NCI-H748 treated with DMSO at 0.1 percent for 48 hours (cell line): ENCODE data around the gene NCAPD2.
"Not testable (repeated sequence)": the region's sequence is repeated elsewhere in the genome, so short reads cannot be mapped to it uniquely, and the experiment has no call there.

Source experiments
- DNase-seq: peaks from one replicate; lab custom pipeline; 2025; lab: John Stamatoyannopoulos, UW

NCAPD2 gene

DNA sequence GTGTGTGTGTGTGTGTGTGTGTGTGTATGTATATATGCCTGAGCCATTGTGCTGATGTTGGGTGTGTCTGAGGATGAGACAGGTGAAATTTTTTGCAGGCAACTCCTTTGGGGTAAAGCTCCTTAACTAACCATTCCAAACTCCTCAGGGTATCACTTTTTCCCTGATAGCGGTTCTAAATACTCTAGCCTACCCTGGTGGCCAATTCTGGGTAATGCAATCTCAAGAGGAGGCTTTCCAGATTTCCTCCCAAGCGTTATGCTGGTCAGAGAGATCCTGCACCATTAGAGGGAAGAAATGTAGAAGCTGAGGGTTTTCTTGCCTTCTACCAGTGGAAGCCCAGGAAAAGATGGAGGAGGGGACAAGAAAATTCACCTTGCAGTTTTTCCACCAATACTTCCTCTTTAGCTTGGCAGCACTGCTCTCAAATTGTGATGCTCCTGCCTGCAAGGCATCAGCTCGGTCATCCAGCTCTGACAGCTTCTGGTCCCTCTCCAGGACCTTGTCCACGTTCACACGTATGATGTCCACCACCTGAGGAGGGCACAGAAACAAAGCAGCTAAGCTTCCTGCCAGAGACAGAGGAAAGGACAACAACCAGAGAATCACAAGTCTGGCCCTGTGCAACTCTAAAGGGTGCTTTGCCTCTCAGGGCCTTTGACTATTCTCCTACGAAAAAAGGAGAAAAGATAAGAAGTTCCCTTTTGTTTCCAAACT lies 28.3 kb upstream of the NCAPD2 start:
- peak; percentile 35 for DNase-seq

DNA sequence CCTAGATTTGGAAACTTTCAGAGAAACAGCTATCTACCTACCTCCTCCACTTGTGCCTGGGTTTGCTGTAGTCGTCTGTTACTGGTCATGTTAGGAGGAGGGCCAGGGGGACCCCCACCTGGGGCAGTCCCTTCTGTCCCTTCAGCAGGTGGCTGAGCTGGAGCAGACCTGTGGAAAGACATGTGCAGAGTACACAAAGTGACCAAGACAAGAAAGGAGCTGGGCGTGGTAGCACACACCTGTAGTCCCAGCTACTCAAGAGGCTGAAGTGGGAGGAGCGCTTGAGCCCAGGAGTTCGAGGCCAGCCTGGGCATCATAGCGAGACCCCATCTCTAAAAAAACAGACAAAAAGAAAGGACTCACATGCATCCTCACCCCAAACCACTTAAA lies 27.7 kb upstream of the NCAPD2 start:
- no peak for DNase-seq

DNA sequence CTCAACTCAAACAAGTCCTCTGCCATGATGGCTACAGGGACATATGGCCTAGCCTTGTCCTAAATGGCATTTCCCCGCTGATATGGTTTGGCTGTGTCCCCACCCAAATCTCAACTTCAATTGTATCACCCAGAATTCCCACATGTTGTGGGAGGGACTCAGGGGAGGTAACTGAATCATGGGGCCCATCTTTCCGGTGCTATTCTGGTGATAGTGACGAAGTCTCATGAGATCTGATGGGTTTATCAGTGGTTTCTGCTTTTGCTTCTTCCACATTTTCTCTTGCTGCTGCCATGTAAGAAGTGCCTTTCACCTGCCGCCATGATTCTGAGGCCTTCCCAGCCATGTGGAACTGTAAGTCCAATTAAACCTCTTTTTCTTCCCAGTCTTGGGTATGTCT lies 27.2 kb upstream of the NCAPD2 start:
- not testable (repeated sequence) for DNase-seq

DNA sequence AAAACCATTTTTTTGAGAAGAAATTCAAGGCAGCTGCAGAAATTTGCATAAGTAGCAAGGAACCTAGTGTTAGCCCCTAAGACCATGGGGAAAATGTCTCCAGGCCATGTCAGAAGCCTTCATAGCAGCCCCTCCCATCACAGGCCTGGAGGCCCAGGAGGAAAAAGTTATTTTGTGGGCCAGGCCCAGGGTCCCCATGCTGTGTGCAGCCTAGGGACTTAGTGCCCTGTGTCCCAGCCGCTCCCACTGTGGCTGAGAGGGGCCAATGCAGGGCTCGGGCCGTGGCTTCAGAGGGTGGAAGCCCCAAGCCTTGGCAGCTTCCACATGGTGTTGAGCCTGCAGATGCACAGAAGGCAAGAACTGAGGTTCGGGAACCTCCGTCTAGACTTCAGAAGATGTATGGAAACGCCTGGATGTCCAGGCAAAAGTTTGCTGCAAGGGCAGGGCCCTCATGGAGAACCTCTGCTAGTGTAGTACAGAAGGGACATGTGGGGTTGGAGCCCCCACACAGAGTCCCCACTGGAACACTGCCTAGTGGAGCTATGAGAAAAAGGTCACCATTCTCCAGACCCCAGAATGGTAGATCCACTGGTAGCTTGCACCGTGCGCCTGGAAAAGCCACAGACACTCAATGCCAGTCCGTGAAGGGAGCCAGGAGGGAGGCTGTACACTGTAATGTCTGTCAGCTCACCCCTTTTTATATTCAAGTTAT lies 26.2 kb upstream of the NCAPD2 start:
- not testable (repeated sequence) for DNase-seq

DNA sequence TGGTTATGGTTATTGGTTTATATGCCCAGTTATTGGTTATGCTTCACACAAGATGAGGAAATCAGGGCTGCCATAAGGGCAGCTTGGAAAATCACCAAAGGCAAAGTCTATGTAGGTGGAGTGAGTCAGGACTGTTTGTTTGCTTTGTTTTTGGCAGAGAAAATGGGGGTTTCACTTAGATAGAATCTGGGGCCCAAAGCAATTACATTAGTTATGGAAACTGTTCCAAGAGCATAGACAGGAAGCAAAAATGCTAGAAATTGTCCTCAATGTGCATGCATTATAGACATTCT lies 25.7 kb upstream of the NCAPD2 start:
- no peak for DNase-seq

DNA sequence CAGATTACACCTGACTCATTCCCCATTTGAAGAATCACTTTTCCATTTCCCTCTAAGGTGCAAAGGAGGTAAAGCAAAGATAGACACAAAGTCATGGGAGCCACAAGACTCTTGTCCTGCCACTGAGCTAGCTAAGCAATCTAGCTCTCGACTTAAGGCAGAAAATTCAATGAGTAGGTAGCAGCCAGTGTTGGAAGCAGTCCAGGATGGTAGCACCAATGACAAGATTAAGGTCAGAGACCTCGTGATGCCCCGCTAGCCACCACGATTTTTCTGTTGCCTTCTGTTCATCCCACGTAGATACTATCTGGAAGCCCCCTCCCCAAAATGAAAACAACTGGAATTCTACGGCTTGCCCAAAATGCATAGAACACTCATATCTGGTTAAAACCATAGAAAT lies 24.8 kb upstream of the NCAPD2 start:
- no peak for DNase-seq

DNA sequence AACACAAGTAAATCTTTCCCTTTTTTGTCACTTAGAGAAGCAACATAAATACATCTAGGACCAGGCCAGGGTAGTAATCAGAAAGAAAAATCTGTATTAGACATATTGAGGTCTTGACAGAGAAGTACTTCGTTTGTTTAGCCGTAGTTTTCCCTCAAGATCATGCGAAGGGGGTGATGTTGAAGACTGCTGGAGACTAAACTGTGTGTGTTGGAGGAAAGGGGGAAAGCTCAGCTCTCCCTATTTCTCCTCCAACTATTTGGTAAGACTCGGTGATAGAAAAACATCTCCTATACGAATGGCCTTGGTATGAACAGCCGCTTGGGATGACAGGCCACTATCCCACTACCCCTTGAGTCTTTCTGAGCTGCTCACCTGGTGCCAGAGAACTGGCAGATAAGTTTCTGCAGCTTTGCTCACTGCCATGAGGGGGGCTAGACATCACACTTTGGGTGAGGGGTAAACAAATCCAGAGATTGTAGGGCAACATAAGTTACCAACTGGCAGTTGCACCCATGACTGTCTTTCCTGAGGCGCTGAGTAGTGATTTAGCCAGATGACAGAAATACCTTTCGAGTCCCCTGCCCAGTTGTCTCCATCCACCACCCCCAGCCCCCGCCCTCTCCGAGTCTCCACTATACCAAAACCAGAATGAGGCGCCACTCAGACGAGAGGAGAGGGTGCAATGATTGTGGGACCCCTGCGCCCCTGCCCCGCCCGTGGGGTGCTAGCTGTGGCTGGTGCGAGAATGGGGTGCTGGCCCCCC lies 24.1 kb upstream of the NCAPD2 start:
- no peak for DNase-seq

DNA sequence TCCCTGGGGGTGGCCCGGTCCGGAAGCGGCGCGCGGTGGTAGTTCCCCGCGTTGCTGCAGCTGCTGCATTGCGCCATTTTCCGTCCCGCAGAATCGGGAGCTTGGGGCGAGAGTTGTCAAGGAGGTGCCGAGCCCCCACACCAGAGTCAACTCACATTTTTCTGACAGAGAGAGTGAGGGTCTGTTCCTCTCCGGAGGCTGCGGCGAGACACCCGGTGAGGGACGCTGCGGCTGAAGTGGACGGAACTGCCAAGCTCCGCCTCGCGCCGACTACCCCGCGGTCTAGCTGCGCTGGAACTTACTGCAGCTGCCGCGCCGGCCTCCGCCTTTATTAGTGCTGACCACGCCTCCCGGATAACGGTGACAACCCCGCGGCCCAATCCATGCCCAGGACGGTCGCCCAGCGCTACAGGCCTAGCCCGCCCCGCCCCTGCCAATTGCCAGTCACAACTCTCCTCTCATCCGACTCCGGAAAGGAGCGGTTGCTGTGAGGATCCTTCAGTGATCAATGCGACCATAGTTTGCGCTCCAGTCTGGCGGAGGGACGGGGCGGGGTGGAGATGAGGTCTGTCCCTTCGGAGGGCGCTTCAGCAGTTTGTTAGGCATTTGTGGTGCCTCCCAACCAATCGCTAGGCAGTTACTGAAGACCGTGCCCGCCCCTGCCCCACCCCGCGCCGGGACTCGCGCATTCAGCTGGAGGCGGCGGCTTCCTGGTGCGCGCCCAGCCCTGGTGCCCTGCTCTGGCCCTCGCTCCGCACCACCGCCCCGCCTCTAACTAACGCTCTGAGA lies 23.3 kb upstream of the NCAPD2 start, which contains the start of gene VAMP1:
Gene VAMP1, minus strand, starts transcription at position 303 of the 789 bp plus-strand sequence. Its CDS starts 146 bp downstream, at position 157.
- peak; percentile 95 for DNase-seq

DNA sequence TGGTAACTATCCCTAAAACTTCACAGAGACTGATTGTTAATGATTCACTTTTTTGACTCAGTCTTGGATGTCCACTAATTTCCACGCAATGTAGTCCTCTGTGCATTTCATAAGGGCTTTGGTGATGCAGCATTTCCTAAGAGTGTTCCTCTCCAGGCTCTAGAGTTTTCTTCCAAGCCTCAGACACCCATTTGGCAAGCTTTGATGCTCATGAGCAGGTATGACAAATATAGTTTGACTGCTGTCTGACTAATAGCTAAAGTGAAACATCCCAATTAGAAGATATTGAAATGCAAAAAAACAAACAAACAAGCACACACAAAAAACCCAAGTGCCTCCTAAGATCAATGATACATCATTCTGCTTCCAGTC lies 21.9 kb upstream of the NCAPD2 start:
- no peak for DNase-seq

DNA sequence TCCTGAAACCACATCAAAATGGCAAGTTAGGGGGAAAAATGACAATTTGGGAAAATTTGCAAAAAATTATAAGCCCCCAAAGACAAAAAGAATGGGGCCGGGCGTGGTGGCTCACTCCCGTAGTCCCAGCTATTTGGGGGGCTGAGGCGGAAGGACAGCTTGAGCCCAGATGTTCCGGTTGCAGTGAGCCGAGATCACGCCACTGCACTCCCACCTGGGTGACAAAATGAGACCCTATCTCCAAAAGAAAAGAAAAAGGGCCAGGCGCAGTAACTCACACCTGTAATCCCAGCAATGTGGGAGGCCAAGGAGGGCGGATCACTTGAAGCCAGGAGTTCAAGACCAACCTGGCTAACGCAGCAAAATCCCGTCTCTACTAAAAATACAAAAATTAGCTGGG lies 21.4 kb upstream of the NCAPD2 start:
- DNase-seq, result no peak

DNA sequence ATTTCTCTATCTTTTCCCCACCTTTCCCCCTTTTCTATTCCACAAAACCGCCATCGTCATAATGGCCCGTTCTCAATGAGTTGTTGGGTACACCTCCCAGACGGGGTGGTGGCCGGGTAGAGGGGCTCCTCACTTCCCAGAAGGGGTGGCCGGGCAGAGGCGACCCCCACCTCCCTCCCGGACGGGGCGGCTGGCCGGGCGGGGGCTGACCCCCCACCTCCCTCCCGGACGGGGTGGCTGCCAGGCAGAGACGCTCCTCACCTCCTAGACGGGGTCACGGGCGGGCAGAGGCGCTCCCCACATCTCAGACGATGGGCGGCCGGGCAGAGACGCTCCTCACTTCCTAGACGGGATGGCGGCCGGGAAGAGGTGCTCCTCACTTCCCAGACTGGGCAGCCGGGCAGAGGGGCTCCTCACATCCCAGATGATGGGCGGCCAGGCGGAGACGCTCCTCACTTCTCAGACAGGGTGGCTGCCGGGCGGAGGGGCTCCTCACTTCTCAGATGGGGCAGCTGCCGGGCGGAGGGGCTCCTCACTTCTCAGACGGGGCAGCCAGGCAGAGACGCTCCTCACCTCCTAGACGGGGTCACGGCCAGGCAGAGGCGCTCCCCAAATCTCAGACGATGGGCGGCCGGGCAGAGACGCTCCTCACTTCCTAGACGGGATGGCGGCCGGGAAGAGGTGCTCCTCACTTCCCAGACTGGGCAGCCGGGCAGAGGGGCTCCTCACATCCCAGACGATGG lies 18.5 kb upstream of the NCAPD2 start:
- not testable (repeated sequence) for DNase-seq

DNA sequence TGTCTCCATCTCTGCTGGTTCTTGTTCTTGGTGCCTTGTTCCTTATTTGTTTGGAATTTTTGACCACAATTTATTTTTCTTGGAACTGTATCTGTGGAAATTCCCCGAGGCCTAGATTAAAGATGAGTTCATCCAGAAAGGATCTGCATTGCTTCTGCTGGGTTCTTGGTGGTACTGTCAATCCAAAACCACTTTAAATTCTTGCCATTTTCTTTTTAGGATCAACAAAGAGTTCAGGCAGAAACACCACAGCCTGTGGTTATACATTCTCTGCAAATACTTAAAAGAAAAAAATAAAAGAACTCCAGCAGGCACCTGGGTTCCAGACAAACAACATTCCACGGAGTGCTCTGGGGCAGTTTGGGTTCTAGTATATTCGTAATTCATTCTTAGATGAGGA lies 17.4 kb upstream of the NCAPD2 start:
- no peak for DNase-seq

DNA sequence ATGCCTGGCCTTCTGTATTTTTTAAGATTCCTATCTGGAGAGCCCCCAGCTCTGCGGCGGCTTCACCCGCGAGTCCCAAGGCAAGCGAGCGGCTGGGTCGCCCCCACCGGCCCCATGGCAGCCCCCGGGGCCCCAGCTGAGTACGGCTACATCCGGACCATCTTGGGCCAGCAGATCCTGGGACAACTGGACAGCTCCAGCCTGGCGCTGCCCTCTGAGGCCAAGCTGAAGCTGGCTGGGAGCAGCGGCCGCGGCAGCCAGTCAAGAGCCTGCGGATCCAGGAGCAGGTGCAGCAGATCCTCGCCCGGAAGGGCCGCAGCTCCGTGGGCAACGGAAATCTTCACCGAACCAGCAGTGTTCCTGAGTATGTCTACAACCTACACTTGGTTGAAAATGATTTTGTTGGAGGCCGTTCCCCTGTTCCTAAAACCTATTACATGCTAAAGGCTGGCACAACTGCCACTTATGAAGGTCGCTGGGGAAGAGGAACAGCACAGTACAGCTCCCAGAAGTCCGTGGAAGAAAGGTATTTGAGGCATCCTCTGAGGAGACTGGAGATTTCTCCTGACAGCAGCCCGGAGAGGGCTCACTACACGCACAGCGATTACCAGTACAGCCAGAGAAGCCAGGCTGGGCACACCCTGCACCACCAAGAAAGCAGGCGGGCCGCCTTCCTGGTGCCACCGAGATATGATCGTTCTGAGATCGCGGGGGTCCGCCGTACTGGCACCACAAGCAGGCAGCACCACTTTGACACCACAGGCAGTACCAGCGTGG lies 16.1 kb upstream of the NCAPD2 start:
- not testable (repeated sequence) for DNase-seq

DNA sequence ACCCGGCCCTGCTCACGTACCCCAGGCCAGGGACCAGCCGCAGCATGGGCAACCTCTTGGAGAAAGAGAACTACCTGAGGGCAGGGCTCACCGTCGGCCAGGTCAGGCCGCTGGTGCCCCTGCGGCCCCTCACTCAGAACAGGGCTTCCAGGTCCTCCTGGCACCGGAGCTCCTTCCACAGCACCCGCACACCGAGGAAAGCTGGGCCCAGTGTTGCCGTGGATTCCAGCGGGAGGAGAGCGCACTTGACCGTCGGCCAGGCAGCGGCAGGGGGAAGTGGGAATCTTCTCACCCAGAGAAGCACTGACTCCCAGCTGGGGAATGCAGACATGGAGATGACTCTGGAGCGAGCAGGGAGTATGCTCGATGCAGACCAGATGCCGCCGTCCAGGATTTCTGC lies 15.5 kb upstream of the NCAPD2 start:
- no peak for DNase-seq

DNA sequence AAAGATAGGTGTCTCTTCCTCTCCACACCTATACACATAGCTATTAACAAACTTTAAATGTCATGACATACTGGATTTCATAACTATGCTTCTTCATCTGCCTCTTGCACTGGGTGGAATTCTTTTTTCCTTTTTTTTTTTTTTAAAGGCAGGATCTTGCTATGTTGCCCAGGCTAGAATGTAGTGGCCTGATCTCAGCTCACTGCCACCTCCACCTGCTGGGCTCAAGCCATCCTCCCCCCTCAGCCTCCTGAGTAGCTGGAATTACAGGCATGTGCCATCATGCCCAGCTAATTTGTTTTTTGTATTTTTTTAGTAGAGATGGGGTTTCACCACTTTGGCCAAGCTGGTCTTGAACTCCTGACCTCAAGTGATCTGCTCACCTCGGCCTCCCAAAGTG lies 5.7 kb upstream of the NCAPD2 start:
- no peak for DNase-seq

DNA sequence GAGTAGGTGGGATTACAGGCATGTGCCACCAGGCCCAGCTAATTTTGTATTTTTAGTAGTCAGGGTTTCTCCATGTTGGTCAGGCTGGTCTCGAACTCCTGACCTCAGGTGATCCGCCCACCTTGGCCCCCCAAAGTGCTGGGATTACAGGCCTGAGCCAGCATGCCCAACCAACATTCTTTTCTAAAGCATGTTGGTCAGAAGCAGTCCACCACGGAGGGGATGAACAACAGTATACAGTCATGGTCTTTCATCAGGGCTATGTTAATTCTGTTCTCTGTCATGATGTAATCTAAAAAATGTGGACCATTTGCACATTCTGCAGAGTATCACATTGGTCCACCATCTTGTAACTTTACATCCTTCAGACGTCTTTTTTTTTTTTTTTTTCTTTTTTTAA lies 4.5 kb upstream of the NCAPD2 start:
- no peak for DNase-seq

DNA sequence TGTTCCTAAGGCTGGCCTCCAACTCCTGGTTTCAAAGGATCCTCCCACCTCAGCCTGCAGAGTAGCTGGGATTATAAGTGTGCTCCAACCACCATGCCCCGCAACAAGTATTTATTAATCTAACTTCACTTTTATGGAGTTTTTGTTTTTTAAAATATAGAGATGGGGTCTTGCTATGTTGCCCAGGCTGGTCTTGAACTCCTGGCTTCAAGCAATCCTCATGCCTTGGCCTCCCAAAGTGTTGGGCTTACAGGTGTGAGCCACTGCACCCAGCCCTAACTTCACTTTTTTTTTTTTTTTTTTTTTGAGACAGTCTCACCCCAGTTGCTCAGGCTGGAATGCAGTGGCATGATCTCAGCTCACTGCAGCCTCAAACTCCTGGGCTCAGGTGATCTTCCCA lies 3.2 kb upstream of the NCAPD2 start:
- DNase-seq, result not testable (repeated sequence)

DNA sequence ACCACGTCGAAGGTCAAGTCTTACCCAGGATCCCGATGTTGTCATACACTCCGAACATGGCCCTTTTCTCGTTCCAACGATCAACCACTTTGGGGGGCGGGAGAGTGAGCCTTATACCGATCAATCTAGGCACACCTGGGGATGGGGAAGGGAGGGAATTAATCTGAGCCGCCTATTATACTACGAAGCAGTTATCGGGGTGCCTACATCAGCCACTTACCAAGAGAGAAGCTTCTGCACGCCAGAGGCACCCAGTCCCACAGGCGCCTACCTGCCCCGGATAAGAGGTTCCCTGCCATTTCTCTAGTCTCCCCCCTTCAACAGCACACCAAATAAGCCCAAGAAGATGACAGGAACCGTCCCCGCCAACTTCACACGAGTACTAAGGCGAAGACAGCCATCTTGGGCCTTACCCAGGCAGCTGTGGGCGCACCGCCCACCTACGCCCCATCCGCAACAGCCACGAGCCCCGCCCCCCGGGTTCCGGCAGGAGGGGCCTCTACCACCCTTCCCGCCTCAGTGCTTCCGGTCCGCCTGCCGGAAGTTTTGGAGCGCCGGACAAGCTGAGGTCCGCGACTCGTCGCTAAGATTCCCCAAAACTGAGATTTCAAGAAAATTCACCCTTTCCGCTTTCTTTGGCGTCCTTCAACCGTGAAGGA lies 935 bp upstream of the NCAPD2 start, which contains the start of gene MRPL51:
Gene MRPL51, minus strand, starts transcription at position 425 of the 659 bp plus-strand sequence. Its CDS starts 126 bp downstream, at position 299.
- peak; percentile 73 for DNase-seq

DNA sequence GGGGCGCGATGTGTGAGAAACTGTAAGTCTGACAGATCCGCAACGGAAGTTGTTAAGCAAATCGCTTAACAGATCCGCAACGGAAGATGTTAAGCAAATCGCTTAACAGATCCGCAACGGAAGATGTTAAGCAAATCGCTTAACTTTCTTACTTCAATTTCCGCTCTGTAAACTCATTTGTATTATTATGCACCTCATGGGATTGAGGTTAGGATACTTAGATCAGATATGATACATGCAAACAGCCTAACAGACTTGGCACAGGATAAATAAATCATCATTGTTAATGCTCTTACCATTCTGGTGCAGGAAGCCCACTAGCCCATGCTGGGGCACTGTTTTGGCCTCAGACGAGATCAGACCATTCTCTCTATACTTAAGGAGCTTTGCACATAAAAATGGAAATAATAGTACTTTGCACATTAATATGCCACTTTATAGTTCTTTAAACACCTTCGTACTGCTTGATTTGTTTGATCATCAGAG lies 399 bp downstream of the NCAPD2 start:
- no peak for DNase-seq

DNA sequence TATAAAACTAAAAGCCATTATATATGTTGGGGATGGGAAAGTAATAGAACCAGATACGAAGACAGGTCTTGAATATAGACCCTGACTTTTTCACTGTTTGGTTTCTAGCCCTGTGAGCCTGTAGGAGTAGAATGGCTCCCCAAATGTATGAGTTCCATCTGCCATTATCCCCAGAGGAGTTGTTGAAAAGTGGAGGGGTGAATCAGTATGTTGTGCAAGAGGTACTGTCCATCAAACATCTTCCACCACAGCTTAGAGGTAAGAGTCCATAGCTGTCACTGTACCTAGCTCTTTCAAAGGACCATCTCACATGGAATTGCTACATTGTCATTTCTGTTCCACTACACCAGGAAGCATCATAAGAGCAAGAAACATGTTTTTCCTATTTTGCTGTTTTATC lies 1.1 kb downstream of the NCAPD2 start:
- no peak for DNase-seq
